SK-N-SH treated with all-trans-retinoic acid at 6 μM for 48 hours (cell line): ENCODE results near the gene IQCK.

Source experiments
- ATAC-seq: fragments of 200-7000 bp; cut with Tn5 transposase; 3 replicates; pipeline ENCODE4 v1.9.1; 2020; ENCODE audit warnings: mild to moderate bottlenecking, moderate library complexity
- ARNTL ChIP-seq: fragments of 450-650 bp; formaldehyde crosslinking; IDR thresholded peaks from 2 replicates; pipeline ENCODE4 v1.5.0; 2020; ENCODE audit warnings: low read depth, mild to moderate bottlenecking, moderate library complexity, borderline replicate concordance
- CSDC2 ChIP-seq: fragments of 250-450 bp; sonication (Bioruptor Pico); IDR thresholded peaks from 2 replicates; pipeline ENCODE4 v1.5.0; 2020; ENCODE audit warnings: mild to moderate bottlenecking, moderate library complexity
- ESRRG ChIP-seq: fragments of 250-450 bp; sonication (Bioruptor Pico); IDR thresholded peaks from 2 replicates; pipeline ENCODE4 v1.6.1; 2021; ENCODE audit warnings: mild to moderate bottlenecking
- GLIS3 ChIP-seq: fragments of 250-450 bp; sonication (Bioruptor Pico); IDR thresholded peaks from 2 replicates; pipeline ENCODE4 v1.5.0; 2020; ENCODE audit warnings: mild to moderate bottlenecking, moderate library complexity
- ISL1 ChIP-seq: fragments of 250-450 bp; sonication (Bioruptor Pico); IDR thresholded peaks from 2 replicates; pipeline ENCODE4 v2.1.2; 2022; ENCODE audit warnings: mild to moderate bottlenecking, moderate library complexity
- OSR1 ChIP-seq: fragments of 250-450 bp; sonication (Bioruptor Pico); IDR thresholded peaks from 2 replicates; pipeline ENCODE4 v1.8.0; 2022; ENCODE audit warnings: moderate library complexity, mild to moderate bottlenecking, inconsistent platforms
- RARB ChIP-seq: fragments of 250-450 bp; sonication (Bioruptor Pico); IDR thresholded peaks from 2 replicates; pipeline ENCODE4 v1.8.0; 2021; ENCODE audit warnings: mild to moderate bottlenecking, moderate library complexity
- TCF4 ChIP-seq: fragments of 250-450 bp; sonication (Bioruptor Pico); IDR thresholded peaks from 2 replicates; pipeline ENCODE4 v1.8.0; 2021; ENCODE audit warnings: mild to moderate bottlenecking, moderate library complexity, borderline replicate concordance
- TOX ChIP-seq: fragments of 250-450 bp; sonication (Bioruptor Pico); IDR thresholded peaks from 2 replicates; pipeline ENCODE4 v1.8.0; 2021; ENCODE audit warnings: mild to moderate bottlenecking, moderate library complexity, borderline replicate concordance
- ZC3H10 ChIP-seq: fragments of 250-450 bp; sonication (Bioruptor Pico); IDR thresholded peaks from 2 replicates; pipeline ENCODE4 v1.5.1; 2021; ENCODE audit warnings: mild to moderate bottlenecking, moderate library complexity
- ZFP3 ChIP-seq: fragments of 250-450 bp; sonication (Bioruptor Pico); IDR thresholded peaks from 2 replicates; pipeline ENCODE4 v1.5.0; 2020; ENCODE audit warnings: mild to moderate bottlenecking, moderate library complexity
- ZFP30 ChIP-seq: fragments of 450-650 bp; formaldehyde crosslinking; IDR thresholded peaks from 2 replicates; pipeline ENCODE4 v1.5.0; 2022; ENCODE audit warnings: mild to moderate bottlenecking, moderate library complexity
- ZNF565 ChIP-seq: fragments of 450-650 bp; formaldehyde crosslinking; conservative IDR thresholded peaks from 2 replicates; pipeline ENCODE4 v1.5.0; 2020; ENCODE audit warnings: low read depth, mild to moderate bottlenecking, moderate library complexity
- ZNF70 ChIP-seq: fragments of 450-650 bp; formaldehyde crosslinking; IDR thresholded peaks from 2 replicates; pipeline ENCODE4 v1.5.0; 2020; ENCODE audit warnings: mild to moderate bottlenecking, moderate library complexity
- ZNF8 ChIP-seq: fragments of 450-650 bp; formaldehyde crosslinking; IDR thresholded peaks from 2 replicates; pipeline ENCODE4 v1.5.0; 2020; ENCODE audit warnings: mild to moderate bottlenecking, moderate library complexity
- TF ChIP-seq, protein P1 (sequence below): fragments of 250-450 bp; sonication (Bioruptor Pico); IDR thresholded peaks from 2 replicates; pipeline ENCODE4 v1.5.1; 2020; ENCODE audit warnings: low read depth, mild to moderate bottlenecking, moderate library complexity
- TF ChIP-seq, protein P2 (sequence below): fragments of 250-450 bp; sonication (Bioruptor Pico); IDR thresholded peaks from 2 replicates; pipeline ENCODE4 v1.8.0; 2021; ENCODE audit warnings: low read depth, mild to moderate bottlenecking, moderate library complexity, borderline replicate concordance
- TF ChIP-seq, protein P3 (sequence below): fragments of 250-450 bp; sonication (Bioruptor Pico); IDR thresholded peaks from 2 replicates; pipeline ENCODE4 v1.5.1; 2021; ENCODE audit warnings: mild to moderate bottlenecking, moderate library complexity
- TF ChIP-seq, protein P4 (sequence below): fragments of 250-450 bp; sonication (Bioruptor Pico); IDR thresholded peaks from 2 replicates; pipeline ENCODE4 v1.5.0; 2020; ENCODE audit warnings: mild to moderate bottlenecking, moderate library complexity
- TF ChIP-seq, protein P5 (sequence below): fragments of 250-450 bp; sonication (Bioruptor Pico); IDR thresholded peaks from 2 replicates; pipeline ENCODE4 v1.8.0; 2020; ENCODE audit warnings: mild to moderate bottlenecking, moderate library complexity, borderline replicate concordance

Gene IQCK

DNA sequence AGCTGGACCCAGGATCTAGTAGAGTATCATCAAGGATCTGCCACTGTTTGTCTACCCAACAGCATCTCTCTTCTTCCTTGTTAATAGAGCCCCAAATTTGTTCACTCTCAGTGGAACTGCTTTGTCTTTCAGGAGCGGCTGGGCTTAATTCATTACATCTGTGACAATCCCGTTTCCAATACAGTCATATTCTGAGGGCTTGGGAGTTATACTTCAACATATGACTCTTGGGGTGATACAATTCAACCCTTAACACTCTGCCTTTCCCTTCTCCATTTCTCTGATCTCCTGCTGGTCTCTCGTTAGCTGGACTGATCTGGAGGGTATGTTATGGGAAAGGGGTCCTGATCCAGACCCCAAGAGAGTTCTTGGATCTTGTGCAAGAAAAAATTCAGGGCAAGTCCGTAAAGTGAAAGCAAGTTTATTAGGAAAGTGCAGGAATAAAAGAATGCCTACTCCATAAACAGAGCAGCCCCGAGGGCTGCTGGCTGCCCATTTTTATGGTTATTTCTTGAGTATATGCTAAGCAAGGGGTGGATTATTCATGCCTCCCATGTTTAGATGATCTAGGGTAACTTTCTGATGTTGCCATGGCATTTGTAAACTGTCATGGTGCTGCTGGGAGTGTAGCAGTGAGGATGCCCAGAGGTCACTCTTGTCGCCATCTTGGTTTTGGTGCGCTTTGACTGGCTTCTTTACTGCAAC is 42.4 kb downstream of the IQCK start:
- TF ChIP-seq ISL1 (no peak), ARNTL (no peak), GLIS3 (CRISPR knock-in tag) (no peak), TOX (CRISPR knock-in tag) (no peak), ZNF70 (no peak), CSDC2 (CRISPR knock-in tag) (no peak), ZFP30 (CRISPR knock-in tag) (no peak), ZNF565 (CRISPR knock-in tag) (no peak), ZC3H10 (CRISPR knock-in tag) (no peak), RARB (CRISPR knock-in tag) (no peak), ZFP3 (CRISPR knock-in tag) (no peak), OSR1 (CRISPR knock-in tag) (no peak), ZNF8 (CRISPR knock-in tag) (no peak)
- TF ChIP-seq, protein P1, sequence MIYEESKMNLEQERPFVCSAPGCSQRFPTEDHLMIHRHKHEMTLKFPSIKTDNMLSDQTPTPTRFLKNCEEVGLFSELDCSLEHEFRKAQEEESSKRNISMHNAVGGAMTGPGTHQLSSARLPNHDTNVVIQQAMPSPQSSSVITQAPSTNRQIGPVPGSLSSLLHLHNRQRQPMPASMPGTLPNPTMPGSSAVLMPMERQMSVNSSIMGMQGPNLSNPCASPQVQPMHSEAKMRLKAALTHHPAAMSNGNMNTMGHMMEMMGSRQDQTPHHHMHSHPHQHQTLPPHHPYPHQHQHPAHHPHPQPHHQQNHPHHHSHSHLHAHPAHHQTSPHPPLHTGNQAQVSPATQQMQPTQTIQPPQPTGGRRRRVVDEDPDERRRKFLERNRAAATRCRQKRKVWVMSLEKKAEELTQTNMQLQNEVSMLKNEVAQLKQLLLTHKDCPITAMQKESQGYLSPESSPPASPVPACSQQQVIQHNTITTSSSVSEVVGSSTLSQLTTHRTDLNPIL (CRISPR knock-in tag) = no peak
- TF ChIP-seq, protein P2, sequence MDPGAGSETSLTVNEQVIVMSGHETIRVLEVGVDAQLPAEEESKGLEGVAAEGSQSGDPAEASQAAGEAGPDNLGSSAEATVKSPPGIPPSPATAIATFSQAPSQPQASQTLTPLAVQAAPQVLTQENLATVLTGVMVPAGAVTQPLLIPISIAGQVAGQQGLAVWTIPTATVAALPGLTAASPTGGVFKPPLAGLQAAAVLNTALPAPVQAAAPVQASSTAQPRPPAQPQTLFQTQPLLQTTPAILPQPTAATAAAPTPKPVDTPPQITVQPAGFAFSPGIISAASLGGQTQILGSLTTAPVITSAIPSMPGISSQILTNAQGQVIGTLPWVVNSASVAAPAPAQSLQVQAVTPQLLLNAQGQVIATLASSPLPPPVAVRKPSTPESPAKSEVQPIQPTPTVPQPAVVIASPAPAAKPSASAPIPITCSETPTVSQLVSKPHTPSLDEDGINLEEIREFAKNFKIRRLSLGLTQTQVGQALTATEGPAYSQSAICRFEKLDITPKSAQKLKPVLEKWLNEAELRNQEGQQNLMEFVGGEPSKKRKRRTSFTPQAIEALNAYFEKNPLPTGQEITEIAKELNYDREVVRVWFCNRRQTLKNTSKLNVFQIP = no peak
- TF ChIP-seq, protein P3, sequence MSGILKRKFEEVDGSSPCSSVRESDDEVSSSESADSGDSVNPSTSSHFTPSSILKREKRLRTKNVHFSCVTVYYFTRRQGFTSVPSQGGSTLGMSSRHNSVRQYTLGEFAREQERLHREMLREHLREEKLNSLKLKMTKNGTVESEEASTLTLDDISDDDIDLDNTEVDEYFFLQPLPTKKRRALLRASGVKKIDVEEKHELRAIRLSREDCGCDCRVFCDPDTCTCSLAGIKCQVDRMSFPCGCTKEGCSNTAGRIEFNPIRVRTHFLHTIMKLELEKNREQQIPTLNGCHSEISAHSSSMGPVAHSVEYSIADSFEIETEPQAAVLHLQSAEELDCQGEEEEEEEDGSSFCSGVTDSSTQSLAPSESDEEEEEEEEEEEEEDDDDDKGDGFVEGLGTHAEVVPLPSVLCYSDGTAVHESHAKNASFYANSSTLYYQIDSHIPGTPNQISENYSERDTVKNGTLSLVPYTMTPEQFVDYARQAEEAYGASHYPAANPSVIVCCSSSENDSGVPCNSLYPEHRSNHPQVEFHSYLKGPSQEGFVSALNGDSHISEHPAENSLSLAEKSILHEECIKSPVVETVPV = no peak
- no peak for ATAC-seq

DNA sequence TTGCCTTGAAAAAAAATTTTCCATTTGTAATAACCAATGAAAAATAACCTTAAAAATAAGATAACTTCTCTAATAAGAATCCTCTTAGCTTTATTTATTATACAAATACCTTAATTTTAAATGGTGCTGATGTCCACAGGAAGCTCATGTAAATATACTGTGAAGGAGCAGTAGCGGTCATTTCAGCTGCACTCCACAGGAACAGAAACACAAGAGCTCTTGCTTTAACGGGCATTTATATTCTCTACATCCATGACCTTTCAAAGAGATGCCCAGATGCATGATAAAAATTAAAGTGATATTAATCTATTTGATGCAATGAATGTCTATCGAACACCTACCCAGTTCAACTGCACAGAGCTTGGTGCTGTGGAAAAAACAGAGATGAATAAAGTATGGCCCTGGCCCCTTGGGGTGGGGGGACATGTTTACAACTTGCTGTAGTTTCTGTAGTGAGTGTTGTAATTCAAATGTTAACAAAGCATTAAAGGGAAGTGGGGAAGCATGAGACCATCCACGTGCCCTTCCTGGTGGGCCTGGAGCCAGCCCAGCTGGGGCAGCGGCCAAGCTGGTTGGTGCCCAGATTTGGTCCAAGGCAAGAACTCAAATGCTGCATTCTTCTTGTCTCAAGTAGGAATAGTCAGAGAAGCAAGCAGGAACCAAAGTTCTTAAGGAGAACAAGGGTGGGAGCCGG is 47.9 kb downstream of the IQCK start:
- no peak for ATAC-seq
- no peak for TF ChIP-seq ZNF565 (CRISPR knock-in tag)
- TF ChIP-seq, protein P1 (CRISPR knock-in tag) = no peak
- TF ChIP-seq TCF4 (CRISPR knock-in tag) = no peak
- TF ChIP-seq ESRRG = no peak
- no peak for TF ChIP-seq OSR1 (CRISPR knock-in tag)

DNA sequence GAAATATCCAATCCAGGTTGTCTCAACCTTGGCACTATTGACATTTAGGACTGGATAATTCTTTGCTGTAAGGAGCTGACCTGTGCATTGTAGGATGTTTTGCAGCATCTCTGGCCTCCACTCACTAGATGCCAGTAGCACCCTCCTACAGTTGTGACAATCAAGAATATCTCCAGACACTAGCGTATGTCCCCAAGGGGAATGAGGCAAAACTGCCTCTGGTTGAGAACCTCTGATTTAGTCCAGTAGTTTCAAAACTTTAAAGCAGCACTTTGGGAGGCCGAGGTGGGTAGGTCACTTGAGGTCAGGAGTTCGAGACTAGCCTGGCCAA is 48.4 kb downstream of the IQCK start:
- TF ChIP-seq ZFP3 (CRISPR knock-in tag) = no peak
- TF ChIP-seq, protein P2 = no peak
- no peak for TF ChIP-seq CSDC2 (CRISPR knock-in tag)
- no peak for TF ChIP-seq ARNTL
- TF ChIP-seq, protein P4, sequence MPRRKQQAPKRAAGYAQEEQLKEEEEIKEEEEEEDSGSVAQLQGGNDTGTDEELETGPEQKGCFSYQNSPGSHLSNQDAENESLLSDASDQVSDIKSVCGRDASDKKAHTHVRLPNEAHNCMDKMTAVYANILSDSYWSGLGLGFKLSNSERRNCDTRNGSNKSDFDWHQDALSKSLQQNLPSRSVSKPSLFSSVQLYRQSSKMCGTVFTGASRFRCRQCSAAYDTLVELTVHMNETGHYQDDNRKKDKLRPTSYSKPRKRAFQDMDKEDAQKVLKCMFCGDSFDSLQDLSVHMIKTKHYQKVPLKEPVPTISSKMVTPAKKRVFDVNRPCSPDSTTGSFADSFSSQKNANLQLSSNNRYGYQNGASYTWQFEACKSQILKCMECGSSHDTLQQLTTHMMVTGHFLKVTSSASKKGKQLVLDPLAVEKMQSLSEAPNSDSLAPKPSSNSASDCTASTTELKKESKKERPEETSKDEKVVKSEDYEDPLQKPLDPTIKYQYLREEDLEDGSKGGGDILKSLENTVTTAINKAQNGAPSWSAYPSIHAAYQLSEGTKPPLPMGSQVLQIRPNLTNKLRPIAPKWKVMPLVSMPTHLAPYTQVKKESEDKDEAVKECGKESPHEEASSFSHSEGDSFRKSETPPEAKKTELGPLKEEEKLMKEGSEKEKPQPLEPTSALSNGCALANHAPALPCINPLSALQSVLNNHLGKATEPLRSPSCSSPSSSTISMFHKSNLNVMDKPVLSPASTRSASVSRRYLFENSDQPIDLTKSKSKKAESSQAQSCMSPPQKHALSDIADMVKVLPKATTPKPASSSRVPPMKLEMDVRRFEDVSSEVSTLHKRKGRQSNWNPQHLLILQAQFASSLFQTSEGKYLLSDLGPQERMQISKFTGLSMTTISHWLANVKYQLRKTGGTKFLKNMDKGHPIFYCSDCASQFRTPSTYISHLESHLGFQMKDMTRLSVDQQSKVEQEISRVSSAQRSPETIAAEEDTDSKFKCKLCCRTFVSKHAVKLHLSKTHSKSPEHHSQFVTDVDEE (CRISPR knock-in tag) = no peak
- TF ChIP-seq TCF4 (CRISPR knock-in tag) = no peak
- TF ChIP-seq, protein P5, sequence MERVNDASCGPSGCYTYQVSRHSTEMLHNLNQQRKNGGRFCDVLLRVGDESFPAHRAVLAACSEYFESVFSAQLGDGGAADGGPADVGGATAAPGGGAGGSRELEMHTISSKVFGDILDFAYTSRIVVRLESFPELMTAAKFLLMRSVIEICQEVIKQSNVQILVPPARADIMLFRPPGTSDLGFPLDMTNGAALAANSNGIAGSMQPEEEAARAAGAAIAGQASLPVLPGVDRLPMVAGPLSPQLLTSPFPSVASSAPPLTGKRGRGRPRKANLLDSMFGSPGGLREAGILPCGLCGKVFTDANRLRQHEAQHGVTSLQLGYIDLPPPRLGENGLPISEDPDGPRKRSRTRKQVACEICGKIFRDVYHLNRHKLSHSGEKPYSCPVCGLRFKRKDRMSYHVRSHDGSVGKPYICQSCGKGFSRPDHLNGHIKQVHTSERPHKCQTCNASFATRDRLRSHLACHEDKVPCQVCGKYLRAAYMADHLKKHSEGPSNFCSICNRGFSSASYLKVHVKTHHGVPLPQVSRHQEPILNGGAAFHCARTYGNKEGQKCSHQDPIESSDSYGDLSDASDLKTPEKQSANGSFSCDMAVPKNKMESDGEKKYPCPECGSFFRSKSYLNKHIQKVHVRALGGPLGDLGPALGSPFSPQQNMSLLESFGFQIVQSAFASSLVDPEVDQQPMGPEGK (CRISPR knock-in tag) = no peak
- TF ChIP-seq, all 23 proteins: peak for 0
- no peak for ATAC-seq
